HG03066 (cell line): ENCODE data around the gene CHMP1B.
"Not testable (repeated sequence)": the region's sequence is repeated elsewhere in the genome, so short reads cannot be mapped to it uniquely, and the experiment has no call there.

Source experiments
- ATAC-seq: cut with Tn5 transposase; IDR thresholded peaks from one replicate; pipeline ENCODE4 v1.9.1; 2021; ENCODE audit warnings: low read depth; ENCODE audit not compliant: unreplicated experiment

CHMP1B gene

GRCh38 chr18:11834772-11835171, 16.4 kb upstream of the CHMP1B start:
- ATAC-seq: no peak

GRCh38 chr18:11839556-11839955, 11.7 kb upstream of the CHMP1B start:
- no peak for ATAC-seq

GRCh38 chr18:11840493-11840892, 10.7 kb upstream of the CHMP1B start:
- ATAC-seq: no peak

GRCh38 chr18:11842562-11842961, 8.7 kb upstream of the CHMP1B start:
- ATAC-seq: no peak

- no peak for ATAC-seq
These were observed 6.8 kb upstream of the CHMP1B start for GRCh38 chr18:11844436-11844835.

GRCh38 chr18:11845654-11846053, 5.6 kb upstream of the CHMP1B start:
- no peak for ATAC-seq

- ATAC-seq: no peak
These were observed 3.4 kb upstream of the CHMP1B start for GRCh38 chr18:11847811-11848210.

- no peak for ATAC-seq
These were observed 1.9 kb upstream of the CHMP1B start for GRCh38 chr18:11849279-11849678.

GRCh38 chr18:11849841-11850634, 1.2 kb upstream of the CHMP1B start:
- no peak for ATAC-seq

- ATAC-seq: peak; percentile 34
These were observed 430 bp upstream of the CHMP1B start for GRCh38 chr18:11850821-11851145.

GRCh38 chr18:11851806-11852337, 659 bp downstream of the CHMP1B start:
- no peak for ATAC-seq

- not testable (repeated sequence) for ATAC-seq
These were observed 3.3 kb downstream of the CHMP1B start for GRCh38 chr18:11854554-11854953.

GRCh38 chr18:11857177-11857887, 6.1 kb downstream of the CHMP1B start:
- ATAC-seq: no peak

- ATAC-seq: no peak
These were observed 8.1 kb downstream of the CHMP1B start for GRCh38 chr18:11859282-11859830.

GRCh38 chr18:11859903-11860407, 8.7 kb downstream of the CHMP1B start:
- no peak for ATAC-seq

- no peak for ATAC-seq
These were observed 9.6 kb downstream of the CHMP1B start for GRCh38 chr18:11860594-11861450.

- no peak for ATAC-seq
These were observed 10.5 kb downstream of the CHMP1B start for GRCh38 chr18:11861583-11862288.

- ATAC-seq: no peak
These were observed 11.4 kb downstream of the CHMP1B start for GRCh38 chr18:11862468-11863137.

GRCh38 chr18:11864471-11864870, 13.3 kb downstream of the CHMP1B start:
- no peak for ATAC-seq
